SK-N-SH treated with all-trans-retinoic acid at 6 μM for 48 hours (cell line): ENCODE measurements around the gene CSF1.

ENCODE experiments used
- ATAC-seq: fragments of 200-7000 bp; cut with Tn5 transposase; 3 replicates; pipeline ENCODE4 v1.9.1; 2020; ENCODE audit warnings: mild to moderate bottlenecking, moderate library complexity
- ARNTL ChIP-seq: fragments of 450-650 bp; formaldehyde crosslinking; IDR thresholded peaks from 2 replicates; pipeline ENCODE4 v1.5.0; 2020; ENCODE audit warnings: low read depth, mild to moderate bottlenecking, moderate library complexity, borderline replicate concordance
- BACH2 ChIP-seq: fragments of 250-450 bp; sonication (Bioruptor Pico); IDR thresholded peaks from 2 replicates; pipeline ENCODE4 v1.9.0; 2021; ENCODE audit warnings: mild to moderate bottlenecking, borderline replicate concordance
- CSDC2 ChIP-seq: fragments of 250-450 bp; sonication (Bioruptor Pico); IDR thresholded peaks from 2 replicates; pipeline ENCODE4 v1.5.0; 2020; ENCODE audit warnings: mild to moderate bottlenecking, moderate library complexity
- ESRRG ChIP-seq: fragments of 250-450 bp; sonication (Bioruptor Pico); IDR thresholded peaks from 2 replicates; pipeline ENCODE4 v1.6.1; 2021; ENCODE audit warnings: mild to moderate bottlenecking
- GLIS3 ChIP-seq: fragments of 250-450 bp; sonication (Bioruptor Pico); IDR thresholded peaks from 2 replicates; pipeline ENCODE4 v1.5.0; 2020; ENCODE audit warnings: mild to moderate bottlenecking, moderate library complexity
- ISL1 ChIP-seq: fragments of 250-450 bp; sonication (Bioruptor Pico); IDR thresholded peaks from 2 replicates; pipeline ENCODE4 v2.1.2; 2022; ENCODE audit warnings: mild to moderate bottlenecking, moderate library complexity
- OSR1 ChIP-seq: fragments of 250-450 bp; sonication (Bioruptor Pico); IDR thresholded peaks from 2 replicates; pipeline ENCODE4 v1.8.0; 2022; ENCODE audit warnings: moderate library complexity, mild to moderate bottlenecking, inconsistent platforms
- PPARA ChIP-seq: fragments of 250-450 bp; sonication (Bioruptor Pico); IDR thresholded peaks from 2 replicates; pipeline ENCODE4 v1.5.0; 2020; ENCODE audit warnings: mild to moderate bottlenecking, borderline replicate concordance
- RARB ChIP-seq: fragments of 250-450 bp; sonication (Bioruptor Pico); IDR thresholded peaks from 2 replicates; pipeline ENCODE4 v1.8.0; 2021; ENCODE audit warnings: mild to moderate bottlenecking, moderate library complexity
- SNAI2 ChIP-seq: fragments of 250-450 bp; sonication (Bioruptor Pico); IDR thresholded peaks from 2 replicates; pipeline ENCODE4 v1.5.0; 2020; ENCODE audit warnings: mild to moderate bottlenecking, moderate library complexity
- TCF4 ChIP-seq: fragments of 250-450 bp; sonication (Bioruptor Pico); IDR thresholded peaks from 2 replicates; pipeline ENCODE4 v1.8.0; 2021; ENCODE audit warnings: mild to moderate bottlenecking, moderate library complexity, borderline replicate concordance
- TOX ChIP-seq: fragments of 250-450 bp; sonication (Bioruptor Pico); IDR thresholded peaks from 2 replicates; pipeline ENCODE4 v1.8.0; 2021; ENCODE audit warnings: mild to moderate bottlenecking, moderate library complexity, borderline replicate concordance
- ZFP30 ChIP-seq: fragments of 450-650 bp; formaldehyde crosslinking; IDR thresholded peaks from 2 replicates; pipeline ENCODE4 v1.5.0; 2022; ENCODE audit warnings: mild to moderate bottlenecking, moderate library complexity
- ZNF70 ChIP-seq: fragments of 450-650 bp; formaldehyde crosslinking; IDR thresholded peaks from 2 replicates; pipeline ENCODE4 v1.5.0; 2020; ENCODE audit warnings: mild to moderate bottlenecking, moderate library complexity
- ZNF8 ChIP-seq: fragments of 450-650 bp; formaldehyde crosslinking; IDR thresholded peaks from 2 replicates; pipeline ENCODE4 v1.5.0; 2020; ENCODE audit warnings: mild to moderate bottlenecking, moderate library complexity
- TF ChIP-seq, protein P1 (sequence below): fragments of 250-450 bp; sonication (Bioruptor Pico); IDR thresholded peaks from 2 replicates; pipeline ENCODE4 v1.5.1; 2021; ENCODE audit warnings: mild to moderate bottlenecking, moderate library complexity
- TF ChIP-seq, protein P2 (sequence below): fragments of 250-450 bp; sonication (Bioruptor Pico); IDR thresholded peaks from 2 replicates; pipeline ENCODE4 v1.5.1; 2020; ENCODE audit warnings: low read depth, mild to moderate bottlenecking, moderate library complexity
- TF ChIP-seq, protein P3 (sequence below): fragments of 250-450 bp; sonication (Bioruptor Pico); IDR thresholded peaks from 2 replicates; pipeline ENCODE4 v1.8.0; 2020; ENCODE audit warnings: mild to moderate bottlenecking, moderate library complexity, borderline replicate concordance
- TF ChIP-seq, protein P4 (sequence below): fragments of 250-450 bp; sonication (Bioruptor Pico); IDR thresholded peaks from 2 replicates; pipeline ENCODE4 v1.5.0; 2020; ENCODE audit warnings: mild to moderate bottlenecking, moderate library complexity

Gene CSF1

DNA sequence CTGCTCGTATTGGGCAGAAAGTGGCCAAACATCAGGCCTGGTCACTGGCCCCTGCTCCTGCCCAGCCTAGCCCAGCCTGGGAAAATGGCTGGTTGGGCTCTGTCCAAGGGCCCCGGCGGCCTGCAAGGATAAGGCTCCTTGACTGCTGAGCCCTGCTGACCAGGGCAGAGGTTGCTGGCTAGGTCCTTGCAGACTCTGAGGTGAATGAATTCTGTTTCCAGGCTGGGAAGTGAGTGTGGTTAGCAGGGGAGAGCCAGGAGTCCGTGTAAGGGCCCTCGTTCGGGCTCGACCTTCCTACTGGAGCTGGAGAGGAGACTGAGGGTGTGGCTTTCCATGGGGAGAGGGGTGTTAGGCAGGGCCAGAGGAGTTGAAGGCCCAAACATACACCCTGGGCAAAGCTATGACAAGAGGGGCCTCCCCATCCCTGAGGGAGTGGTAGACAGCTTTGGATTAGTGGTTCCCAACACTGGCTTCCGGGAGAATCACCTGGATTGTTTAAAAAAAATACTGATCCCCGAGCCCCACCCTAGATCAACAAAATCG is 20.6 kb downstream of the CSF1 start:
- peak; percentile 83 for ATAC-seq
- TF ChIP-seq ISL1 (CRISPR knock-in tag) = no peak
- no peak for TF ChIP-seq RARB (CRISPR knock-in tag)
- no peak for TF ChIP-seq BACH2
- no peak for TF ChIP-seq OSR1 (CRISPR knock-in tag)
- no peak for TF ChIP-seq ZNF8 (CRISPR knock-in tag)
- TF ChIP-seq, protein P1, sequence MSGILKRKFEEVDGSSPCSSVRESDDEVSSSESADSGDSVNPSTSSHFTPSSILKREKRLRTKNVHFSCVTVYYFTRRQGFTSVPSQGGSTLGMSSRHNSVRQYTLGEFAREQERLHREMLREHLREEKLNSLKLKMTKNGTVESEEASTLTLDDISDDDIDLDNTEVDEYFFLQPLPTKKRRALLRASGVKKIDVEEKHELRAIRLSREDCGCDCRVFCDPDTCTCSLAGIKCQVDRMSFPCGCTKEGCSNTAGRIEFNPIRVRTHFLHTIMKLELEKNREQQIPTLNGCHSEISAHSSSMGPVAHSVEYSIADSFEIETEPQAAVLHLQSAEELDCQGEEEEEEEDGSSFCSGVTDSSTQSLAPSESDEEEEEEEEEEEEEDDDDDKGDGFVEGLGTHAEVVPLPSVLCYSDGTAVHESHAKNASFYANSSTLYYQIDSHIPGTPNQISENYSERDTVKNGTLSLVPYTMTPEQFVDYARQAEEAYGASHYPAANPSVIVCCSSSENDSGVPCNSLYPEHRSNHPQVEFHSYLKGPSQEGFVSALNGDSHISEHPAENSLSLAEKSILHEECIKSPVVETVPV (CRISPR knock-in tag) = no peak
- TF ChIP-seq ZNF70 (CRISPR knock-in tag) = no peak
- TF ChIP-seq CSDC2 (CRISPR knock-in tag) = no peak
- TF ChIP-seq GLIS3 (CRISPR knock-in tag) = no peak

DNA sequence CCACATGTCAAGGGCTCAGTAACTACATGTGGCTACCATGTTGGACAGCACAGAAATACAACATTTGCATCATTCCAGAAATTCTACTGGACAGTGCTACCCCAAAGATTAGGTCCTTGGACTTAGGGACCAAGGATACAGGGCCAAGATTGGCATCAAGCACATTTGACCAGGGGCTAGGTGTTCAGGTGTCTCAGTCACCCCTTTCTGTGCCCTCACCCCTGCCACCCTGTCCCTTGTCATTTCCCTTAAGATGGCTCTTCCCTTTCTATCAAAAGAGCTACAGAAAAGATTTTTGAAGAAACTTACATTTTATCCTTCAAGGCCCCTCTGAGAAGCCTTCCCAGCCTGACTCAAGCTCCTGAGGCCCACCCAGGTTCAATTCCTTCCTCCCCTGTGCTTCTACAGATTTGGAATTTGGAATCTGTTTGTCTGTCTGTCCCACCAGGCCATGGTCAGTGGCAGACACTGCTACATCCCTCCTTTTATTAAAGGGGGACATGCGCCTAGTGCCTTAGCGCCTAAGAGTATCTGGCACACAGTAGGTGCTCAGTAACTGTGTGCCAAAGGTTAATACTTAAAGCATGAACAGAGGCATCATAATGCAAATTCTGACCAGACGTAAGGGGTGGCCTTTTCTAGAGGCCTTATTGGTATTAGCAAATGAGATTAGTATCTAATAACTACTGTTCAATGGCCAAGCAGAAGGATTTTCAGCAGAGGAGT is 21.4 kb downstream of the CSF1 start:
- no peak for TF ChIP-seq ZFP30 (CRISPR knock-in tag)
- no peak for TF ChIP-seq OSR1 (CRISPR knock-in tag)
- no peak for TF ChIP-seq ESRRG (CRISPR knock-in tag)
- TF ChIP-seq, protein P2, sequence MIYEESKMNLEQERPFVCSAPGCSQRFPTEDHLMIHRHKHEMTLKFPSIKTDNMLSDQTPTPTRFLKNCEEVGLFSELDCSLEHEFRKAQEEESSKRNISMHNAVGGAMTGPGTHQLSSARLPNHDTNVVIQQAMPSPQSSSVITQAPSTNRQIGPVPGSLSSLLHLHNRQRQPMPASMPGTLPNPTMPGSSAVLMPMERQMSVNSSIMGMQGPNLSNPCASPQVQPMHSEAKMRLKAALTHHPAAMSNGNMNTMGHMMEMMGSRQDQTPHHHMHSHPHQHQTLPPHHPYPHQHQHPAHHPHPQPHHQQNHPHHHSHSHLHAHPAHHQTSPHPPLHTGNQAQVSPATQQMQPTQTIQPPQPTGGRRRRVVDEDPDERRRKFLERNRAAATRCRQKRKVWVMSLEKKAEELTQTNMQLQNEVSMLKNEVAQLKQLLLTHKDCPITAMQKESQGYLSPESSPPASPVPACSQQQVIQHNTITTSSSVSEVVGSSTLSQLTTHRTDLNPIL (CRISPR knock-in tag) = no peak
- no peak for TF ChIP-seq RARB (CRISPR knock-in tag)
- TF ChIP-seq ISL1 (CRISPR knock-in tag) = no peak
- TF ChIP-seq, protein P3, sequence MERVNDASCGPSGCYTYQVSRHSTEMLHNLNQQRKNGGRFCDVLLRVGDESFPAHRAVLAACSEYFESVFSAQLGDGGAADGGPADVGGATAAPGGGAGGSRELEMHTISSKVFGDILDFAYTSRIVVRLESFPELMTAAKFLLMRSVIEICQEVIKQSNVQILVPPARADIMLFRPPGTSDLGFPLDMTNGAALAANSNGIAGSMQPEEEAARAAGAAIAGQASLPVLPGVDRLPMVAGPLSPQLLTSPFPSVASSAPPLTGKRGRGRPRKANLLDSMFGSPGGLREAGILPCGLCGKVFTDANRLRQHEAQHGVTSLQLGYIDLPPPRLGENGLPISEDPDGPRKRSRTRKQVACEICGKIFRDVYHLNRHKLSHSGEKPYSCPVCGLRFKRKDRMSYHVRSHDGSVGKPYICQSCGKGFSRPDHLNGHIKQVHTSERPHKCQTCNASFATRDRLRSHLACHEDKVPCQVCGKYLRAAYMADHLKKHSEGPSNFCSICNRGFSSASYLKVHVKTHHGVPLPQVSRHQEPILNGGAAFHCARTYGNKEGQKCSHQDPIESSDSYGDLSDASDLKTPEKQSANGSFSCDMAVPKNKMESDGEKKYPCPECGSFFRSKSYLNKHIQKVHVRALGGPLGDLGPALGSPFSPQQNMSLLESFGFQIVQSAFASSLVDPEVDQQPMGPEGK (CRISPR knock-in tag) = no peak
- TF ChIP-seq PPARA (CRISPR knock-in tag) = no peak
- TF ChIP-seq, protein P4, sequence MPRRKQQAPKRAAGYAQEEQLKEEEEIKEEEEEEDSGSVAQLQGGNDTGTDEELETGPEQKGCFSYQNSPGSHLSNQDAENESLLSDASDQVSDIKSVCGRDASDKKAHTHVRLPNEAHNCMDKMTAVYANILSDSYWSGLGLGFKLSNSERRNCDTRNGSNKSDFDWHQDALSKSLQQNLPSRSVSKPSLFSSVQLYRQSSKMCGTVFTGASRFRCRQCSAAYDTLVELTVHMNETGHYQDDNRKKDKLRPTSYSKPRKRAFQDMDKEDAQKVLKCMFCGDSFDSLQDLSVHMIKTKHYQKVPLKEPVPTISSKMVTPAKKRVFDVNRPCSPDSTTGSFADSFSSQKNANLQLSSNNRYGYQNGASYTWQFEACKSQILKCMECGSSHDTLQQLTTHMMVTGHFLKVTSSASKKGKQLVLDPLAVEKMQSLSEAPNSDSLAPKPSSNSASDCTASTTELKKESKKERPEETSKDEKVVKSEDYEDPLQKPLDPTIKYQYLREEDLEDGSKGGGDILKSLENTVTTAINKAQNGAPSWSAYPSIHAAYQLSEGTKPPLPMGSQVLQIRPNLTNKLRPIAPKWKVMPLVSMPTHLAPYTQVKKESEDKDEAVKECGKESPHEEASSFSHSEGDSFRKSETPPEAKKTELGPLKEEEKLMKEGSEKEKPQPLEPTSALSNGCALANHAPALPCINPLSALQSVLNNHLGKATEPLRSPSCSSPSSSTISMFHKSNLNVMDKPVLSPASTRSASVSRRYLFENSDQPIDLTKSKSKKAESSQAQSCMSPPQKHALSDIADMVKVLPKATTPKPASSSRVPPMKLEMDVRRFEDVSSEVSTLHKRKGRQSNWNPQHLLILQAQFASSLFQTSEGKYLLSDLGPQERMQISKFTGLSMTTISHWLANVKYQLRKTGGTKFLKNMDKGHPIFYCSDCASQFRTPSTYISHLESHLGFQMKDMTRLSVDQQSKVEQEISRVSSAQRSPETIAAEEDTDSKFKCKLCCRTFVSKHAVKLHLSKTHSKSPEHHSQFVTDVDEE (CRISPR knock-in tag) = no peak
- TF ChIP-seq, protein P1 (CRISPR knock-in tag) = no peak
- no peak for TF ChIP-seq ARNTL (CRISPR knock-in tag)
- no peak for TF ChIP-seq TCF4 (CRISPR knock-in tag)
- no peak for ATAC-seq

DNA sequence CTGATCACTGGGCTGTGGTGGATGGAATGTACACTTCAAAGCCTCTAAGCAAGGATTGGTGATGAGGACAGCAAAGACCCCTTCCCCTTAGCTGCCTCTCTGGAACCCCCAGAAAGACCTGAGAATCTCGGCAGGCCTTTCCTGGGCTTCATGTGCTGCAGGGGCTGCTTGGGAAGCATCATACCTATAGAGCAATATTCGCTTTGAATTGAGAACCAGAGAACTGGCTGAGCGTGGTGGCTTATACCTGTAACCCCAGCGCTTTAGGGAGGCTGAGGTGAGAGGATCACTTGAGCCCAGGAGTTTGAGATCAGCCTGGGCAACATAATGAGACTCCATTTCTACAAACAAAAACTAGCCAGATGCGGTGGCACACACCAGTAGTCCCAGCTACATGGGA is 22.0 kb downstream of the CSF1 start:
- ATAC-seq = no peak
- TF ChIP-seq ZNF70 (CRISPR knock-in tag) (no peak), TOX (CRISPR knock-in tag) (no peak), ARNTL (CRISPR knock-in tag) (no peak), OSR1 (CRISPR knock-in tag) (no peak), PPARA (CRISPR knock-in tag) (no peak), SNAI2 (CRISPR knock-in tag) (no peak), TCF4 (CRISPR knock-in tag) (no peak), ESRRG (CRISPR knock-in tag) (no peak), ISL1 (CRISPR knock-in tag) (no peak), ZNF8 (CRISPR knock-in tag) (no peak)
- TF ChIP-seq, protein P4 (CRISPR knock-in tag) = no peak
- TF ChIP-seq, protein P2 (CRISPR knock-in tag) = no peak
- TF ChIP-seq, protein P1 (CRISPR knock-in tag) = no peak
